ENCODE measurements around the gene TXNRD1. TPM values are rescaled to one million over a fixed set of nuclear protein-coding genes. Genes with fewer than 3 reads are reported as not detected.

TXNRD1 gene
- polyA plus RNA-seq, 5 donors = 51.0 to 77.5 (median 58.8) TPM

GRCh38 chr12:104297477-104298113, 82.0 kb downstream of the TXNRD1 start:
- no peak for DNase-seq

- no peak for DNase-seq
Measured at GRCh38 chr12:104299842-104300481, 84.4 kb downstream of the TXNRD1 start.

GRCh38 chr12:104303538-104304151, 88.1 kb downstream of the TXNRD1 start, which contains the start of gene EID3:
Gene EID3 (plus strand): TSS chr12:104303739. CDS start chr12:104303935, 196 bp downstream.
- peak; percentile 84 to 88 for DNase-seq

- DNase-seq = no peak
Measured at GRCh38 chr12:104304261-104305009, 88.9 kb downstream of the TXNRD1 start.

GRCh38 chr12:104305349-104305748, 89.8 kb downstream of the TXNRD1 start:
- DNase-seq = no peak

- DNase-seq = no peak
Measured at GRCh38 chr12:104306376-104306775, 90.8 kb downstream of the TXNRD1 start.

- no peak for DNase-seq
Measured at GRCh38 chr12:104306943-104307654, 91.5 kb downstream of the TXNRD1 start.

- DNase-seq = no peak
Measured at GRCh38 chr12:104307655-104308000, 92.0 kb downstream of the TXNRD1 start.

GRCh38 chr12:104309446-104309993, 93.9 kb downstream of the TXNRD1 start:
- no peak for DNase-seq

GRCh38 chr12:104310751-104311633, 95.4 kb downstream of the TXNRD1 start:
- no peak for DNase-seq

- DNase-seq = no peak
Measured at GRCh38 chr12:104312202-104312601, 96.6 kb downstream of the TXNRD1 start.

- DNase-seq = no peak
Measured at GRCh38 chr12:104312654-104313053, 97.1 kb downstream of the TXNRD1 start.

- no peak for DNase-seq
Measured at GRCh38 chr12:104313568-104314241, 98.1 kb downstream of the TXNRD1 start.

GRCh38 chr12:104314242-104314614, 98.6 kb downstream of the TXNRD1 start:
- no peak for DNase-seq

GRCh38 chr12:104315326-104316224, 100.0 kb downstream of the TXNRD1 start:
- no peak for DNase-seq

GRCh38 chr12:104316936-104317335, 101.4 kb downstream of the TXNRD1 start:
- DNase-seq = no peak

GRCh38 chr12:104317538-104318210, 102.1 kb downstream of the TXNRD1 start:
- no peak for DNase-seq

- DNase-seq = no peak
Measured at GRCh38 chr12:104319028-104319427, 103.4 kb downstream of the TXNRD1 start.
